K562 (cell line): ENCODE results near the gene PPP6R3.

Experiments
- CBFA2T3 ChIP-seq: fragments of 450-650 bp; IDR thresholded peaks from 2 replicates; pipeline ENCODE4 v1.6.1; 2017
- CXXC5 ChIP-seq: fragments of 250-450 bp; sonication (Bioruptor Pico); IDR thresholded peaks from 2 replicates; pipeline ENCODE4 v1.8.0; 2022; ENCODE audit warnings: inconsistent platforms, mild to moderate bottlenecking, moderate library complexity
- HNRNPLL ChIP-seq: fragments of 200-400 bp; formaldehyde crosslinking; IDR thresholded peaks from 2 replicates; pipeline ENCODE4 v1.6.1; 2017; ENCODE audit warnings: low read length, low read depth, mild to moderate bottlenecking; ENCODE audit not compliant: poor library complexity, severe bottlenecking
- MYC ChIP-seq, 2 experiments: fragments of 250-450 bp in 1 of 2; sonication (Bioruptor Pico) in 1 of 2; IDR thresholded peaks; 2 replicates each; pipeline versions ENCODE4 v1.5.1 to v1.6.1; 2012 to 2021; ENCODE audit warnings: low read depth in 2 of 2, borderline replicate concordance in 1 of 2, improper control_type of control experiment in 1 of 2, low read length in 1 of 2, mild to moderate bottlenecking in 1 of 2, moderate library complexity in 1 of 2
- NCOA1 ChIP-seq: fragments of 450-650 bp; IDR thresholded peaks from 2 replicates; pipeline ENCODE4 v1.6.1; 2016; ENCODE audit warnings: low read depth
- POLR2AphosphoS2 ChIP-seq: IDR thresholded peaks from 2 replicates; pipeline ENCODE4 v1.6.1; 2012; ENCODE audit warnings: low read length, improper control_type of control experiment
- POLR2AphosphoS5 ChIP-seq: IDR thresholded peaks from 2 replicates; pipeline ENCODE4 v1.6.1; 2011; ENCODE audit warnings: mild to moderate bottlenecking, low read depth, low read length, moderate library complexity; ENCODE audit not compliant: control insufficient read depth, insufficient read depth
- ZNF609 ChIP-seq: sonication (generic); formaldehyde crosslinking; IDR thresholded peaks from 2 replicates; pipeline ENCODE4 v1.8.1; 2023; ENCODE audit warnings: missing genetic modification reagents, mild to moderate bottlenecking, borderline replicate concordance

DNA sequence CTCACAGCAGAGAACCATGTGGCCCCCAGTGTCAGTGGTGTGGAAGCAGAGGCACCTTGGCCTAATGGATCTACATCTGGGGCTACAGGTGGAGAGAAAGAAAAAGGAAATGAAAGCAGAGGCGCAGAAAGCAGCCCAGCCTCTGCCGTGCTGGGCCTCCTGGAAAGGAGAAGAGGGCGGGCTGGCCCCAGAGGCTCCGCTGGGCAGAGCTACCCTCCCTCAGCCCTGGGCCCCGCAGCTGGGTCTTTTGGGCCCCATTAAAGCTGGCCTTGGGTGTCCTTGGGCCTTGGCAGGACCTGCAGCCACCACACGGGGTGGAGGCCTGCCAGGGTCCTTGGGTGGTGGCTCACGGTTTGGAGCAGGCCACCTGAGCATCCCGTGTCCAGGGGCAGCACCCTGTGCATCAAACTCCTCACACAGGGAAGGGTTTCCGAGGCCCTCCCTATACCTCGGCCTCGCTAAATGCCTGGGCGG lies 192.2 kb downstream of the PPP6R3 start:
- TF ChIP-seq MYC (IDR thresholded peaks at IDR 0.05; ENCODE audit: low read depth, low read length) (no peak), MYC (CRISPR knock-in tag; IDR thresholded peaks at IDR 0.05; ENCODE audit: borderline replicate concordance, low read depth) (no peak), POLR2AphosphoS5 (no peak), CBFA2T3 (no peak), NCOA1 (no peak), CXXC5 (CRISPR knock-in tag) (no peak), POLR2AphosphoS2 (no peak), ZNF609 (no peak), HNRNPLL (no peak)
